ENCODE measurements around the gene CNKSR2. TPM values are rescaled to one million over a fixed set of nuclear protein-coding genes. Genes with fewer than 3 reads are reported as not detected.
"Not testable (repeated sequence)": the region's sequence is repeated elsewhere in the genome, so short reads cannot be mapped to it uniquely, and the experiment has no call there.

The CNKSR2 gene
- total and polyA plus RNA-seq, 4 donors: 1.6 to 5.4 TPM; not detected in 2

DNA sequence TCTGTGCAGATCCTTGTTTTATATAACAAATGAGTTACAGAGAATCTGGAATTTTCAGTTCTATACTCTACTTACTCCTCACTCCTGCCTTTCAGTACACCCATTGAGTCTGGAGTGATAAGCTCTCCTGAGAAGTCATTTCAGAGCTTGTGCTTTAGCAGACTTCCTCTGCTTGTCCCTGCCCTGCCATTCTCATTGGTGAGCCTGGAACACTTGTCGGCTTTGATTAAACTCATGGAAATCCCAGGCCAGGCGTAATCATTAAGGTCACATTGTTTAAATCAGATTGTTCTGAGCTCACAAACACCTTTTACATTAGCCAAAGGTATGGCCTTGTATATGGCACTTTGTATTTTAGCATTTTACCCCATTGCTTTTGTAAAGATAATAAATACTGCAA, 102.7 kb downstream of the CNKSR2 start:
- intact Hi-C loops (cut with DNase I): no loop called here
- H3K9me3 ChIP-seq (ENCODE audit: control insufficient read depth, low read length): no peaks in the 10 kb centered on the region
- no peak overlapping the region for H3K27ac ChIP-seq (ENCODE audit: low read depth in 1 of 2, low read length in 2 of 2)
- no peaks in the 10 kb centered on the region for H3K4me1 ChIP-seq (ENCODE audit: control insufficient read depth in 1 of 2, insufficient read depth in 2 of 2, low read length in 2 of 2)
- no peaks in the 10 kb centered on the region for H3K36me3 ChIP-seq (ENCODE audit: control insufficient read depth in 1 of 2, insufficient read depth in 2 of 2, low read length in 1 of 2)
- H3K4me3 ChIP-seq (ENCODE audit: low read length in 2 of 2): no peak overlapping the region
- WGBS, 2 donors: 74 to 83% methylated on average over 2 of the region's 2 CpGs
- no peak for DNase-seq
- no peaks in the 10 kb centered on the region for H3K27me3 ChIP-seq (ENCODE audit: control insufficient read depth in 1 of 2, insufficient read depth in 2 of 2, low read length in 1 of 2)
- ATAC-seq (ENCODE audit: low FRiP score): no peak

DNA sequence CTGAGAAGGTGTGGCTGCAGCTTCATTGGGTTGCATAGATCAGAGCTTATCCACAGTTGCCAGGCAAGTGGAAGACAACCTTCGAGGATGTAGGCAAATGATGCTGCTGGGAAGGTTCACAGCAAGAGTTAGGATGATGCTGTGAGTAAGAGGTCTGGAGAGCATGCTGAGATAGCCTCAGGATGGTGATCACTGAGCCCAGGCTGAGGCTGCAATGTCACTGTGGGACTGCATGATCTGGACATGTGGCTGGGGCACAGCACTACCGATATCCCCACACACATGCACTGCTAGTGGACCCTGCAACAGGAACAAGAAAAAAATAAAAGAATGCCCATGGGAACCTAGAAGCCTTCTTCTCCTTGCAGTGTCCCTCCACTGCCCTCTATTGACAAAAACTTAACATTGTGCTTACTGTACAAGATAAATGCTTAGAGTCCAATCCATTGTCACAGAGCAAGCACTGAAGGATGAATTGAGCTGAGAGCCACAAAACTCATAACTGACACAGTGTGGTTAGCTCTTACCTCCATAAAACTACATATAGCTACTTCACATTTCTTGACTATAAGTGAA, 105.6 kb downstream of the CNKSR2 start:
- DNase-seq: no peak
- ATAC-seq (ENCODE audit: low FRiP score): peak; percentile 54
- 19 to 27% methylated on average over 2 of the region's 2 CpGs for WGBS, 2 donors
- Histone ChIP-seq H3K27me3 (ENCODE audit: control insufficient read depth in 1 of 2, insufficient read depth in 2 of 2, low read length in 1 of 2) (no peaks in the 10 kb centered on the region), H3K4me1 (ENCODE audit: control insufficient read depth in 1 of 2, insufficient read depth in 2 of 2, low read length in 2 of 2) (no peaks in the 10 kb centered on the region), H3K36me3 (ENCODE audit: control insufficient read depth in 1 of 2, insufficient read depth in 2 of 2, low read length in 1 of 2) (no peaks in the 10 kb centered on the region), H3K4me3 (ENCODE audit: low read length in 2 of 2) (no peak overlapping the region), H3K9me3 (ENCODE audit: control insufficient read depth, low read length) (no peaks in the 10 kb centered on the region), H3K27ac (ENCODE audit: low read depth in 1 of 2, low read length in 2 of 2) (no peak overlapping the region)
- intact Hi-C loops (cut with DNase I): loop anchor here in 1 of 2 donors (5.0 kb wide), 1 partner anchor 952 kb away; no protein-coding TSS in a partner anchor

DNA sequence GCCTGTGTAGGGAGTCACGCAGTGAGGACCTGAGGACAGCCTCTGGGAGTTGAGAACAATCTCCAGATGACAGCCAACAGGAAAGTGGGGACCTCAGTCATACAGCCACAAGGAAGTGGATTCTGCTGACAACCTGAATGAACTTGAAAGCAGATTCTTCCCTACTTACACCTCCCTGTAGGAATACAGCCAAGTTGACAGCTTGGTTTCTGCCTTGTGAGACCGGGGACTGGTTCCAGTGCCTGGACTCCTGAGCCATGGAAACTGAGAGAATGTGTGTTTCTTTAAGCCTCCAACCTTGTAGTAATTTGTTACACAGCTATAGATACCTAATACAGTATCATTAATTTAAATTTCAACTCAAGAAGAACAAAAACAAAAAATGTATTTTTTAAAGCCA, 107.5 kb downstream of the CNKSR2 start:
- Histone ChIP-seq H3K36me3 (ENCODE audit: control insufficient read depth in 1 of 2, insufficient read depth in 2 of 2, low read length in 1 of 2) (no peaks in the 10 kb centered on the region), H3K27me3 (ENCODE audit: control insufficient read depth in 1 of 2, insufficient read depth in 2 of 2, low read length in 1 of 2) (no peaks in the 10 kb centered on the region), H3K4me3 (ENCODE audit: low read length in 2 of 2) (no peak overlapping the region), H3K27ac (ENCODE audit: low read depth in 1 of 2, low read length in 2 of 2) (no peak overlapping the region), H3K9me3 (ENCODE audit: control insufficient read depth, low read length) (no peaks in the 10 kb centered on the region), H3K4me1 (ENCODE audit: control insufficient read depth in 1 of 2, insufficient read depth in 2 of 2, low read length in 2 of 2) (no peaks in the 10 kb centered on the region)
- intact Hi-C loops (cut with DNase I): loop anchor here in 1 of 2 donors (5.0 kb wide), 1 partner anchor 954 kb away; no protein-coding TSS in a partner anchor
- no peak for ATAC-seq (ENCODE audit: low FRiP score)
- 61 to 95% methylated on average over 2 of the region's 2 CpGs for WGBS, 2 donors
- no peak for DNase-seq

DNA sequence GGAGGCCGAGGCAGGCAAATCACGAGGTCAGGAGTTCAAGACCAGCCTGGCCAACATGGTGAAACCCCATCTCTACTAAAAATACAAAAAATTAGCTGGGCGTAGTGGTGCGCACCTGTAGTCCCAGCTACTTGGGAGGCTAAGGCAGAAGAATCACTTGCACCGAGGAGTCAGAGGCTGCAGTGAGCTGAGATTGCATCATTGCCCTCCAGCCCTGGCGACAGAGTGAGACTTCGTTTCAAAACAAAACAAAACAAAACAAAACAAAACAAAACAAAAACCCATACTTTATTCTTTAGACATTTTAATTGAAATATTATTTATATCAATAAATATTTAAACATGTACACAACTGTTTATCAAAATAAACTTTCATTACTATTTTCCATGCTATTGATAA, 109.8 kb downstream of the CNKSR2 start:
- intact Hi-C loops (cut with DNase I): loop anchor here in 1 of 2 donors (5.0 kb wide), 1 partner anchor 957 kb away; no protein-coding TSS in a partner anchor
- 87 to 94% methylated on average over 7 of the region's 7 CpGs for WGBS, 2 donors
- not testable (repeated sequence) for H3K36me3 ChIP-seq (ENCODE audit: control insufficient read depth in 1 of 2, insufficient read depth in 2 of 2, low read length in 1 of 2); H3K4me3 ChIP-seq (ENCODE audit: low read length in 2 of 2); H3K27ac ChIP-seq (ENCODE audit: low read depth in 1 of 2, low read length in 2 of 2); ATAC-seq (ENCODE audit: low FRiP score); H3K27me3 ChIP-seq (ENCODE audit: control insufficient read depth in 1 of 2, insufficient read depth in 2 of 2, low read length in 1 of 2); H3K4me1 ChIP-seq (ENCODE audit: control insufficient read depth in 1 of 2, insufficient read depth in 2 of 2, low read length in 2 of 2); DNase-seq; H3K9me3 ChIP-seq (ENCODE audit: control insufficient read depth, low read length)

DNA sequence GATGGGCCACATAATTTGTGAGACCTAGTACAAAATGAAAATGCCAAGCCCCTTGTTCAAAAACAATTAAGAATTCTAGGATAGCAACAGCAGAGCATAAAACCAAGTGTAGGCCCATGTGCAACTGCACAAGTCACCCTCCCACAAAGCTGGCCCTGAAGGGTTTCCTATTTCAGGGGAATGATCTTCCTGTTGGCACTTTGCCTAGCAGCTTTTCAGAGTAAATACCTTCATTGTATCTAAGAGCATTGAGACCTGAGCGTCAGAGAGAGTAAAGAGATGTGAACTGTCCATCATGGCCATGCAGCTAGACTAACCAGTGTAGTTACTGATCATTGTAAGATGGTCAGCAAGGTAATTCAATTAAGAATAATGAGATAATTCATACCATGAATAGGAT, 113.6 kb downstream of the CNKSR2 start:
- DNase-seq (no peak), ATAC-seq (ENCODE audit: low FRiP score) (no peak)
- Histone ChIP-seq H3K36me3 (ENCODE audit: control insufficient read depth in 1 of 2, insufficient read depth in 2 of 2, low read length in 1 of 2) (no peaks in the 10 kb centered on the region), H3K27me3 (ENCODE audit: control insufficient read depth in 1 of 2, insufficient read depth in 2 of 2, low read length in 1 of 2) (no peaks in the 10 kb centered on the region), H3K4me1 (ENCODE audit: control insufficient read depth in 1 of 2, insufficient read depth in 2 of 2, low read length in 2 of 2) (no peaks in the 10 kb centered on the region), H3K27ac (ENCODE audit: low read depth in 1 of 2, low read length in 2 of 2) (no peak overlapping the region), H3K4me3 (ENCODE audit: low read length in 2 of 2) (no peak overlapping the region), H3K9me3 (ENCODE audit: control insufficient read depth, low read length) (no peaks in the 10 kb centered on the region)
- WGBS, 2 donors: 66 to 83% methylated on average over 1 of the region's 1 CpG
- intact Hi-C loops (cut with DNase I): no loop called here

DNA sequence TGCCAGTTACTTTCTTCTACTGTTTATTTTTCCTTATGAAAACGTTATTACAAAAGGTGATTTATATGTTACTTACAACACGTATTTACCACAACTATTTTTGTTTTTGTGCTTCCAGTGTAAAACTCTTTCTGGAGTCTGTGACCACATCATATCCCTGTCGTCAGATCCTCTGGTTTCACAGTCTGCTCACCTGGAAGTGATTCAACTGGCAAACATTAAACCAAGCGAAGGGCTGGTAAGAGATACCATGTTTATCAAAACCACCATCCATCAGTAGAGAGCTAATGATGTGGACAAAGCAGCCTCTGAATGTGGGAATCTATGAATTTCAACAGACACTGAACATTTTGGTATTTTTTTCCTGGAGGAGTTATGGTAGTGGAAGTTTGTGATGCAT, 116.1 kb downstream of the CNKSR2 start:
- no peak overlapping the region for H3K4me3 ChIP-seq (ENCODE audit: low read length in 2 of 2)
- DNase-seq (no peak), ATAC-seq (ENCODE audit: low FRiP score) (no peak)
- 47 to 76% methylated on average over 4 of the region's 4 CpGs for WGBS, 2 donors
- H3K36me3 ChIP-seq (ENCODE audit: control insufficient read depth in 1 of 2, insufficient read depth in 2 of 2, low read length in 1 of 2): no peaks in the 10 kb centered on the region
- no peaks in the 10 kb centered on the region for H3K27me3 ChIP-seq (ENCODE audit: control insufficient read depth in 1 of 2, insufficient read depth in 2 of 2, low read length in 1 of 2)
- no peak overlapping the region for H3K27ac ChIP-seq (ENCODE audit: low read depth in 1 of 2, low read length in 2 of 2)
- intact Hi-C loops (cut with DNase I): no loop called here
- no peaks in the 10 kb centered on the region for H3K4me1 ChIP-seq (ENCODE audit: control insufficient read depth in 1 of 2, insufficient read depth in 2 of 2, low read length in 2 of 2)
- H3K9me3 ChIP-seq (ENCODE audit: control insufficient read depth, low read length): no peaks in the 10 kb centered on the region

DNA sequence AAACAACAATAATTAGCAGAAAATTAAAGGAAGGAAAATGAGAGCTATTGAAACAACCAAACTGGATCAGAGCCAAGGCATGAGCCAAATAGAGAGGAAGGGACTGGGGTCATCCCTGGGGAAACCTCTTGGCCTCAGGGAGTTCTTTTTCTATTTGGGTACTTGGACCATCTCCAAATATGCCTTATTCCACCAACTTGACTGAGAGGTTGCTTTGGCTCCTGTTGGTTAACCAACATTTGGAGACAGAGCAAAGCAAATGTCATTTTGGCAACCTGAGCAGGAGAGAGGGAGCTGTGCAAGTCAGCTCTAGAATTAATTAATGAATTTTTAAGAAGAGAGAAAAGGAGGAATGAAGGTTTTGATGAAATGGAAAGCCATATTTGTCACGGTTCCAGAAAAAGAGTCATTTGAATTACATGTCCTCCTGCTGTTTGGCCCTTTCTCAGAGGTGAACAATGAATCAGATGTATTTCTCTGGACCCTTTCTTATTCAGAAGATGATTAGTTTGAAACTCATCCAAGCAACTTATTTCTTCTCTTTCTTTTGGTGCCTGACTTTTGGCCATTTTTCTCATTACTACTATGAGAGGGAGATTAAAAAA, 119.1 kb downstream of the CNKSR2 start:
- ATAC-seq (ENCODE audit: low FRiP score): no peak
- no peaks in the 10 kb centered on the region for H3K36me3 ChIP-seq (ENCODE audit: control insufficient read depth in 1 of 2, insufficient read depth in 2 of 2, low read length in 1 of 2)
- no peaks in the 10 kb centered on the region for H3K9me3 ChIP-seq (ENCODE audit: control insufficient read depth, low read length)
- no peaks in the 10 kb centered on the region for H3K4me1 ChIP-seq (ENCODE audit: control insufficient read depth in 1 of 2, insufficient read depth in 2 of 2, low read length in 2 of 2)
- DNase-seq: no peak
- WGBS, 2 donors: 68 to 80% methylated on average over 1 of the region's 1 CpG
- no peaks in the 10 kb centered on the region for H3K27me3 ChIP-seq (ENCODE audit: control insufficient read depth in 1 of 2, insufficient read depth in 2 of 2, low read length in 1 of 2)
- intact Hi-C loops (cut with DNase I): no loop called here
- no peak overlapping the region for H3K4me3 ChIP-seq (ENCODE audit: low read length in 2 of 2)
- H3K27ac ChIP-seq (ENCODE audit: low read depth in 1 of 2, low read length in 2 of 2): no peak overlapping the region

DNA sequence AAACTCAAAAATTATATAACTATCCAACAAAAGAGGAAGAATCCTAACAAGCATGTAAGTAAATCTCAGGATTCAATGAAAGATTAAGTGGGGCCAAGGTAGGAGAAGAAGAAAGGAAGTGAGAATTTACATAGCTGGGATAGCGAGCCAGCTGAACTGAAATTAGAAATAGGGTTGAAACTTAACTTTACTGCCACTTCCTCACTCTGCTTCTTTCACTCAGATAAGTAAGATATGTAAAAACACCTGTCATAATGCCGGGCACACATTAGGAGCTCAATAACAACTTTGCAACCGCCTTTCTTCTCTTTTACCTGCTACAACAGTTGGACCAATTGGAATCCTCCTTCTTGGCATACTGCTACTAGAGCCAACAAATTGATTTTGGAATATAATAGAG, 129.4 kb downstream of the CNKSR2 start:
- ATAC-seq (ENCODE audit: low FRiP score) (no peak), DNase-seq (no peak)
- Histone ChIP-seq H3K36me3 (ENCODE audit: control insufficient read depth in 1 of 2, insufficient read depth in 2 of 2, low read length in 1 of 2) (no peaks in the 10 kb centered on the region), H3K9me3 (ENCODE audit: control insufficient read depth, low read length) (no peaks in the 10 kb centered on the region), H3K4me3 (ENCODE audit: low read length in 2 of 2) (no peak overlapping the region), H3K27me3 (ENCODE audit: control insufficient read depth in 1 of 2, insufficient read depth in 2 of 2, low read length in 1 of 2) (no peaks in the 10 kb centered on the region), H3K27ac (ENCODE audit: low read depth in 1 of 2, low read length in 2 of 2) (no peak overlapping the region), H3K4me1 (ENCODE audit: control insufficient read depth in 1 of 2, insufficient read depth in 2 of 2, low read length in 2 of 2) (no peaks in the 10 kb centered on the region)
- 68 to 93% methylated on average over 3 of the region's 3 CpGs for WGBS, 2 donors
- intact Hi-C loops (cut with DNase I): no loop called here

DNA sequence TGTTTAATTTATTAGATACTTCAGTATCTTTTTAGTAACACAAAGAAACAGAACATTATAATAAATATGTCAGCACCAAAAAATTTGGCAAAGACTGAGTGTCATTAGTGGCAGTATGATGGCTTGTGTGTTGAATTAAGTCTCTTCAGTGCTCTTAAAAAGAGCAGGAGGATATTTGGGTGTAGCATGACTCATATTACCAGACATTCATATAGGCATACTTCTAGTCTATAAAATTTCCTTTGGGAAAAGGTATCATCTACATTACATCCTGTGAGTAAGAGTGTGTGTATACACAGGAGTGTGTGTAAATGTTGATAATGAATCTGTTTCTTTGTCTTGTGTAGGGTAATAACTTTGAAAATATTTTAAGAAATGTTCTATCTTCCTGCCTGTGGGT, 135.7 kb downstream of the CNKSR2 start:
- Histone ChIP-seq H3K4me3 (ENCODE audit: low read length in 2 of 2) (no peak overlapping the region), H3K4me1 (ENCODE audit: control insufficient read depth in 1 of 2, insufficient read depth in 2 of 2, low read length in 2 of 2) (no peaks in the 10 kb centered on the region), H3K27ac (ENCODE audit: low read depth in 1 of 2, low read length in 2 of 2) (no peak overlapping the region), H3K9me3 (ENCODE audit: control insufficient read depth, low read length) (no peaks in the 10 kb centered on the region), H3K27me3 (ENCODE audit: control insufficient read depth in 1 of 2, insufficient read depth in 2 of 2, low read length in 1 of 2) (no peaks in the 10 kb centered on the region), H3K36me3 (ENCODE audit: control insufficient read depth in 1 of 2, insufficient read depth in 2 of 2, low read length in 1 of 2) (no peaks in the 10 kb centered on the region)
- intact Hi-C loops (cut with DNase I): no loop called here
- DNase-seq: no peak
- no peak for ATAC-seq (ENCODE audit: low FRiP score)

All from aorta (tissue), 5 donors.